GM19351 (cell line): Measurements from ENCODE around the gene PEG3.
"Not testable (repeated sequence)": the region's sequence is repeated elsewhere in the genome, so short reads cannot be mapped to it uniquely, and the experiment has no call there.

Experiments used
- ATAC-seq: cut with Tn5 transposase; IDR thresholded peaks from one replicate; pipeline ENCODE4 v1.9.1; 2021; ENCODE audit warnings: mild to moderate bottlenecking, moderate library complexity; ENCODE audit not compliant: unreplicated experiment

PEG3 gene

DNA sequence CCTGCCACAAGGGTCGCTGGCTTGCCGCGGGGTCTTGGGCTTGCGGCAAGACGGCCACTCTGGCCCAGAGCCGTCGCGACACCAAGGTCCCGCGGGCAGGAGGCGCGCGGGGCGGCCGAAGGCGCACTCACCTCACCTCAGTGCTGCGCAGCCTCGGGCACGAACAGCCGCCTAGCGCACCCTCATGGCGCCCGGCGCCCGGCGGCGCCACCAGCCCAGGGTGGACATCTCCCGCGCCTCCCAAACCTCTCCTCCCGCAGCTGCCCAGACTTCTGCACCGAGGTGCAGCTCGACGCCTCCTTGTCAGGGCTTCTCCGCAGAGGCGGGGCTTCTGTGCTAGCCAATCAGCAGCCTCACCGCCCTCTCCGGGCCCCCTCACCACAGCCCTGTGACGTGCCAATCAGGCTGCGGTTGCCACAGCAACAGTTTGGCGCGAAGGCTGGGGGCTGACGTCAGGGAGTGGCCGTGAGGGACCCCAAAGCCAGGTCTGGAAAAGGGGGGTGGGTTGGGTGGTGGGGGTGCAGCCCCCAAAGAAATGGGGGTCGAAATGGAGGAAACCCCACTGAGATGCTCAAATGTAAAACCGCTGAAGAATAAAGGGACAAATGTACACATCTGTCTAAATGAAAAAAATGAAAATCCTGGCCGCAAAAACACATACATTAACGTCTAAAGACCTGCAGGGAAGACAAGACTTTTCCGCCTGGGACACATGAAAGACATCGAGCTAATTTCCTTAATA lies at the start of gene PEG3, which contains the start of gene ZIM2:
TSS of gene PEG3 (minus strand) at position 276 of the 742 bp plus-strand sequence. CDS start 16,071 bp downstream, outside the sequence.
TSS of gene ZIM2 (minus strand) at position 276 of the 742 bp plus-strand sequence. CDS start 16,449 bp downstream, outside the sequence.
- ATAC-seq = no peak

DNA sequence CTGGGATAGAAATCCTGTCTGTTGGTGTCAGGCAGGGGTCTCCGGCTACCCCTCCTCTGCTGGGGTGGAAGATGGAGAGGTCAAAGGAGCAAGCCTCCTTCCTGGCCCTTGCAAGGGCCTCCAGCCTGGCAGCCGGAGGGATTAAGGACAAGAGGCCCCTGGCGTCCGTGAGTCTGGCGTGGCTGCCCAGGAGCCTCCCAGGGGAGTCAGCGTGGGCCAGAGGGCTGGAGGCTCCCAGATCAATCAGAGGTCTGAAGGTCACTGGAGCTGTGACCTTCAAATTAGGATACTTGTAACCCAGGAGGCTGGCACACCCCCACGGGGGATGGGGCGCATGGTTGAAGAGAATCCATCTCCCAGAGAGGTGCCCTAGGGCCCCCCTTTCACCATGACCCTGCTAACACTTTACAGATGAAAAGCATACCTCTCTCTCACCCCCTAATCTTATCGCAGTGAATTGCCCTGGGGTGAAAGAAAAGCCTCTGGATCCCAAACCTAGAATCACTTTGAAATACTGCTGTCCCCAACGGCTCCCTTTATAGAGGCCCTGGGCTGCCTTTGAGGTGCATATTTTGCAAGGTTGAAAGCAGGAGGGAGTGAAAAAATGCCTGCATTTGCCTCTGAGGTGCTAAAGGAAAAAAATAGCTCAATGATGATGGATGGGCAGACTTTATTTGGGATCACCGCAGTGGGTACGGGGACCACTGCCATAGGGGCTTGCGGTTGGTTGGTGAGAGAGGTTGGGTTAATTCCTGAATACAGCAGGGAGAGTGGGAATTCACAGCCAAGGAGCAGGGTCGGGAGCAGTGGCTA lies 44.9 kb upstream of the PEG3 start:
- ATAC-seq = no peak

DNA sequence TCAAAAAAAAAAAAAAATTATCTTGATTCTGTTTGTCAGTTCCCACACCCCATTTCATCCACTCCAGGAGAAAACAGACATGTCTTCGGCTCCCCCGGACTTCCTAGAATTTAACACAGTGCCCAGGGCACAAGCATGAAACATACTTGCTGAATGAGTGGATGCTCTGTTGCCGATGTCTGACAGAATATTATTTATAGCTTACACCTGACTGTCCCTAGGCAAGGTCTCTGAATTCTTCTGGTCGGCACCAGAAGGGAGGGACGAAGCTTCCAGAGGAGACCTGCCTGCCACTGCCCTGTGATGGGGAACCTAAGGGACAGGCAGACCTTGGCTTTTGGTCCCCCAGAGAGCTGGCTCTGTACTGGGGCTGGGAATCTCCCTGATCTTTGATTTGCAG lies 43.9 kb upstream of the PEG3 start:
- ATAC-seq = no peak

DNA sequence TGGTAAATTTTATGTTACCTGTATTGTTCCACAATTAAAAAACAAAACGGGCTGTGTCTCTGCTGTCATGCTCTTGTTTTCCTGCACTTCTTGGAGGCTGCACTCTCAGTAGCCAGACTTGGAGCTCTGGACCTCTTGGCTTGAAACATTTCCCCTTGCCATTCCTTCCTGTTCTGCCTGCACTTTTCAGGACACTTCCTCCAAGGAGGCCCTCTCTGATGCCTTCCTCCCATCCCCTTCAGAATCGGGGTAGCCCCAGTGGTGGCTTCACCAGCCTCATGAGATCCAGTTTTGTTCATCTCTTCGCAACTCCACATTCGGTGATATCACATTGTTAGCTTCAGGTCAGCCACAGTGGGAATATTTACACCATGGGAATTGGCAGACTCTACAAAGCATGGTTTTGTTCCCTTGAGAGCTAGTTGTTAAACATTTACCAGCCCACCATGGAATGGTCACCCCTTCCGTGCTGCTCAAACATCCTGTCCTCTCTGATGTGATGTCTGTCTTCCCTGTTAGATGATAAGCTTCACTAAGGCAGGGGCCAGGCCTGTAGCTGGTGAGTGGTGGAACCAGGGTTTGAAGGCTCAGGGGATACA lies 40.2 kb upstream of the PEG3 start:
- ATAC-seq = no peak

DNA sequence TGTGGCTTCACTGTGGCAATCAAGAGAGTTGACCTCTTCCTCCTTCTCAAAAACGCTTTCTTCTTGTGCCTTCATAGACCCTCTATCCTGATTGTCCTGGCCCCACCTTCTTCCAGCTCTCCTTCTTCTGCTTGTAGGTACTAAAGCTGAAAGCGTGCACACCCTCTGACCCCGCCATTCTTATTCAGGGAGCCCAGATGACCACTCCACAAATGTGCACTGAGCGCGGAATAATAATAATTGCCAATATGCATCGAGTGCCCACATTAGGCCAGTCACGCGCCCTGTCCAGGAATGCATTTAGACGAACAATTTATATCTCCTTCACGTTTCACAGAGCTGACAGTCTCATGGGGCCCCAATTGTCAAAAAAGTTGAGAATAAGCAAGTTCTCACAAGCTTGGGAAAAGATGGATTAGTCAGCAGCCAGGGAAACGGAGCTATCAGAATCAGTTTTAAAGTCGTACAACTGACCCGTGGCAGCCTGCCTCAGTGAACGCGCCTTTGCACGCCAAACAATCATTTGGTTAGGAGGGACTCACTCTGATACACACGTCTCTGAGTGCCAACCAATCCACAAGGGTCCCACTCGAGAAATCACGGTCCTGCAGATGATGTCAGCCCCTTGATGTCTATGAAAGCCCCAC lies 36.7 kb upstream of the PEG3 start:
- no peak for ATAC-seq

DNA sequence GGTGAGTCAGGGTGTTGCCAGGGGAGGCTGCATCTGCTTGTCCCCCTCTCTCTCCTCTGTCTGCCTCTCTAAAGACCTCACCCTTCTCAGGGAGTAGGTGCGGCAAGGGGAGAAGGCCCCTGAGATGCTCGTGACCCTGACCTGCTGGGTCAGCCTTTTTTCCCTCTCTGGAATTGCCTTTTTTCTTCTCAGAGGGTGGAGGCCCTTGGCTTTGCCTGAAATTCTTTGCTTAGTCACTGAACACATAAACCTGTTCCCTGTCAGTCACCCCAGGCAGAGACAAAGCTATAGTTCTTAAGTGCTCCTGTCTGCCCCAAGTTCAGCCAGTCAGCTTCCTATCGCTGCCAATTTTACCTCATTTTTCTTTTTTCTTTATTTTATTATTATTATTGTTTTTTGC lies 35.2 kb upstream of the PEG3 start:
- ATAC-seq = no peak

DNA sequence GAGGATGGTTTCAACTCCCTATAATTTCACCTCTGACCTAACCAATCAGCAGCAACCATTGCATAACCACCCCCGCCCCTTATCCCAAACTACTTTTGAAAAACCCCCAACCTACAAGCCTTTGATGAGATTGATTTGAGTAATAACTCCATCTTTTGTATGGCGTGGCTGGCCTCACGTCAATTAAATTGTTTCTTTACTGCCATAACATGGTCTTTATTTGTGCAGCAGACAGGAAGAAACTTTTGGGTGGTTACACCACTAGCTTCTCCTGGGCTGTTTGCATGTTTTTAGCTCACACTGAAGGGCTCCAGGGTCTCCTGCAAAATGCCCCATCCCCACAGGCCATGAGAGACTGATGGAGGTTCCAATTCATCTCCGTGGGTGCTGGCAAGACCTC lies 34.0 kb upstream of the PEG3 start:
- ATAC-seq = no peak

DNA sequence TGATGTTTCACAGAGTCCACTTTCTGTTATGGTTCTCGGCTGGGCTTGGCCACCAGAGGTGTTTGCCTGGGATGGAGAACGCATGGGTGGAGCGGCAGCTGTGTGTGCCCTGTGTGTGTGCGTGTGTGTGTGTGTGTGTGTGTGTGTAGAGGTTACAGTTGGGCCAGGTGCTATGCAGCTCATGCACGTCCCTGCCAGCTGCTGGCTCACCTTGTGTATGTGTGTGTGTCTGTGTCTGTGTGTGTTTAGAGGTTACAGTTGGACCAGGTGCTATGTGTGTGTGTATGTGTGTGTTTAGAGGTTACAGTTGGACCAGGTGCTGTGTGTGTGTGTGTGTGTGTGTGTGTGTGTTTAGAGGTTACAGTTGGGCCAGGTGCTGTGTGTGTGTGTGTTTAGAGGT lies 33.0 kb upstream of the PEG3 start:
- no peak for ATAC-seq

DNA sequence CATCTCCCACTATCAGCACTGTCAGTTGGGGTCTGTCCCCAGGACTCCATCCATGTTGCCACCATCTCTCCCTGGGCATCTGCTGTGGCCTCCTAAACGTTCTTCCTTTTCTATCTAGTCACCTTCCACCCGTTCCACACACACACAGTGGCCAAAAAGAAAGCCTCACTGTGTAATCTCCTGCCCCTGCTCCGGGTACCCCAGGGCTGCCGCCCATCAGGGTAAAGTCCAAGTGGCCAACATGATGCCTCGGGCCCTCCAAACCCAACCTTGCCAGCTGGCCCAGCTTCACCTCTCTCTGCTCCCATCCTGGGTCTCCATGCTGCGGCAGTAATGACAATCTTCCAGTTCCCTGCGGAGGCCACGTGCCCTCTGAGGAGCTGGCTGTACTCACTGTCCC lies 29.4 kb upstream of the PEG3 start:
- no peak for ATAC-seq

DNA sequence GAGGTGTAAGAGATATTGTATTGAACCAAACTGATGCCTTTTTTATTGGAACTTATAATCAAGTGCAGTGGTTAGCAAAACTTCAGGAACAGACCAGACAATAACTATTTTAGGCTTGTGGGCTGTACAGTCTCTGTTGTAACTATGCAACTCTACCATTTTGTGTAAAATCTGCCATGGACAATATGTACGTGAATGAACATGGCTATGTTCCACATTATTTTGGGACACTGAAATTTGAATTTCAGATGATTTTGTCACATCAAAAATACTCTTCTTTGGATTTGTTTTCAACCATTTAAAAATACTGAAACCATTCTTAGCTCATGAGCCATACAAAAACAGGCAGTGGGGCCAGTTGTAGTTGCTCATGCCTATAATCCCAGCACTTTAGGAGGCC lies 27.9 kb upstream of the PEG3 start:
- ATAC-seq = no peak

DNA sequence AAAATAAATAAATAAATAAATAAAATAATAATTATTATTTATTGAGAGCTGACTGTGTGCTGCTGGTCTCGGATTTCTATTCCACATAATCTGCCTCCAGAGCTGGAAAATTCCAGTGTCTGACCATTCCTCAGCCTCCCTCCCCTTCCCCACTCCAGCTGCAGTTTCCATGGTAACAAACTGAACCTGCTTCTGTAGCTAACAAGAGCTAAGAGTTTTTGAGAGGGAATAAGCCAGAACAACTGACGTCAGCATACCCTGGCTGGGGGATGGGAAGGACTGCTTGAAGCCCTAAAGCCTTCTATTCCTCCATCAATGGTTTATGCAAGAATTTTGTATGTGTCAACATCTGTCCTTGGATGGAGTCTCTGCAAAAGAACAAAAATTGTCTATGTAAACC lies 26.0 kb upstream of the PEG3 start:
- no peak for ATAC-seq

DNA sequence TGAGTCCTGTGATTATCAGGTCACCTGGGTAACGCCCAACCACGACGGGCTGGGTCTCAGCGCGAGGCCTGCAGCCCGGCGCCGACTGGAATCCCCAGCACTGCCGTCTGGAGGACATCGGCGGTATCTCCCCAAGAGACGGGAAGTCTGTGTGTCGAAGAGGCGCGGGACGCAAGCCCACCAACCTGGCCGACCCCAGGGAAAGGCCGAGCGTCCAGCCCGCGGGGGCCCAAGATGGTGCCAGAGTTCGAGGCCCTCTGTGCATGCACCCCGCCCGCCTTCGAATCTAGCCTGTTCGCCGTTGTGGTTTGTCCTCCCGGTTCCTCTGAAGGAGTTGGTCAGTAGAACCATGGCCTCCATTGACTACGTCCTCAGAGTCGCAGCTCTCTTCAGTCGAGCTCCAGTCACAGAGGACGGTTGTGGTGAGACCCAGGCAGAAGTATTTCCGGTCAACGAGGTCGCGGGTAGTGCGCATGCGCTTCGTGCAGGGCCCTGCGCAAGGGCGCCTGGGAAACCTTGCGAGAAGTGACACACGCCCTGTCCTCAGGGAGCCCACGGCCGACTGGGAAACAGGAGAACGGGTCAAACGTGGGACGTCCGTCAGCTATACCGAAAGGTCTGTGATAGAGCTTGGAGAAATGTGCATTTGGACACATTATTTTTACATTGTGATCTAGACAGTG lies 24.1 kb upstream of the PEG3 start:
- no peak for ATAC-seq

DNA sequence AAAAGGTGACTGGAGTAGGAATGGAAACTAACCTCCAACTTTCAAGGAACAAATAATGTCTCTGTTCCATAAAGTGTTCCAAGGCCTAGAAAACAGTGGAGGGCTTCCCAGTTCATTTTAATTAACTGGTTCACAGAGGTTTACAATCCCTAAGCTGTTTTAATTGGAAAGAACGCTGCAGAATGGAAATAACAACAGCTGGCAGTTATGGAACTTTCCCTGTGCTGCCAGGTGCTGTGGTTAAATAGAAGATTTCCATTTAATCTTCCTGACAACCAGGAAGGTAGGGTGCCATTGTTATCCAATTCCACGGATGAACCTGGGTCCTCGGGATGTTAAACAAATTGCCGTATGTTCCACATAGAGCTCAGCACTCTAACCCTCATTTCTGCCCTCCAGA lies 22.2 kb upstream of the PEG3 start:
- ATAC-seq = no peak

DNA sequence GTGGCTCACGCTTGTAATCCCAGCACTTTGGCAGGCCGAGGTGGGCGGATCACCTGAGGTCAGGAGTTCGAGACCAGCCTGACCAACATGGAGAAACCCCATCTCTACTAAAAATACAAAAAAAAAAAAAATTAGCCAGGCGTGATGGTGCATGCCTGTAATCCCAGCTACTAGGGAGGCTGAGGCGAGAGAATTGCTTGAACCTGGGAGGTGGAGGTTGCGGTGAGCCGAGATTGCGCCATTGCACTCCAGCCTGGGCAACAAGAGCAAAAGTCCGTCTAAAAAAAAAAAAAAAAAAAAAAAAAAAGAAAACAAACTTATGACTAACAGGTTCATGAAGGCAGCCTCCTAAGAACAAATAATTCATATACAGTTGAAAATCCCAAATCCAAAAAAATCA lies 19.9 kb upstream of the PEG3 start:
- not testable (repeated sequence) for ATAC-seq

DNA sequence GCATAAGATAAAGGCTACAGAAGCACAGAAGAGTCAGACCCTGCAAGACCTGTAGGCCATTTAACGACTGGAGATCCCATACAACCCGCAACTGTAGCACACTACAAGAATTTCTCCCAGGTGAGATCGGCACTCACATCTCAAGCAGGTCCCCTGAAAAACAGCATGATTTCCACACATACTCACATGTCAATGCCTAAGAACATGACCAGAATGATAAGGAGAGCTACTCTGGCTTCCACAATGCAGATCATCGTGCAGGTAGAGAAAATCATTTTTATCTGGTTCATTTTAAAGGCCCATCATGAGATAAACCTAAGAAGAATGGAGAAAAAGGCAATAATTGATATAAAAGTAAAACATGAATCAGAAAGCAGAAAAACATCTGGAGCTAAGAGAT lies 17.5 kb upstream of the PEG3 start:
- no peak for ATAC-seq

DNA sequence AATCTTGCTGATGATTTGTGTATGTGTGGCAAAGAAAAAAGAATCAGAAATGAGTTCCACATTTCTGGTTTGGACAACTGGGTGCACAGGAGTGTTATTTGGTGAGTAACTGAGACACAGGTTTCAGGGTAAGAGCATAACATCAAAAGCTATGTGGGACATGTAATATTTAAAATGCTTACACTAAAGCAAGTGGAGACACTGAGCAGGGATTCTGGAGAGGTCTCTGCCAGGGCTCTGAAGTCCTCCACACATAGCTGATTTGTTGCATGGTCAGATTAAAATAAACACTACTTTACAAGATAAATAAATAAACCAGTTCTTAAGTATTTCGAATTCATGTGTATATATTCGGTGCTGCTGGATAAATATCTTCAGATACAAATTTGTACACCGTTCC lies 16.3 kb upstream of the PEG3 start:
- ATAC-seq = no peak

DNA sequence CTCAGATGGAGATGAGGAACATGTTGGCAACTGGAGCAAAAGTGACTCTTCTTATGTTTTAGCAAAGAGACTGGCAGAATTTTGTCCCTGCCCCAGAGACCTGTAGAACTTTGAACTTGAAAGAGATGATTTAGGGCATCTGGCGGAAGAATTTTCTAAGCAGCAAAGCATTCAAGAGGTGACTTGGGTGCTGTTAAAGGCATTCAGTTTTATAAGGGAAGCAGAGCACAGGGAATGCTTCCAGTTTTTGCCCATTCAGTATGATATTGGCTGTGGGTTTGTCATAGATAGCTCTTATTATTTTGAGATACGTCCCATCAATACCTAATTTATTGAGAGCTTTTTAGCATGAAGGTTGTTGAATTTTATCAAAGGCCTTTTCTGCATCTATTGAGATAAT lies 11.8 kb upstream of the PEG3 start:
- ATAC-seq = not testable (repeated sequence)

DNA sequence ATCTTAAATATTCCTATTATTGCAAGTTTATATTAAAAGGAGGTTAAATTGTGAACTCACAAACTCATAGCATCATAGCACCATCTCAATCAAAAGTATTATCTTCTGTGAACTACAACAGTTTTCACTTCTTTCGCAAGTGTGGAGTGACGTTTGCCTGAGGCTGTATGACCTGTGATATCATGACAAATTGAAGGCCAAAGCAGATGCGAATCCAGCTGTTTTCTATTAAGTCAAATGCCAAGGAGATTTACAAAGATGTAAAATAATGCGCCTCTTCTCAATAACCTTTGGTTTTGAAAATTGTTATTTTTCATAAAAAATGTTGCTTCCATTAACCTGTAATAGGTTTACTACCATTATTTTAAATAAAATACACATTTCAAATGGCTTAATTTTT lies 7.6 kb upstream of the PEG3 start:
- ATAC-seq = no peak

DNA sequence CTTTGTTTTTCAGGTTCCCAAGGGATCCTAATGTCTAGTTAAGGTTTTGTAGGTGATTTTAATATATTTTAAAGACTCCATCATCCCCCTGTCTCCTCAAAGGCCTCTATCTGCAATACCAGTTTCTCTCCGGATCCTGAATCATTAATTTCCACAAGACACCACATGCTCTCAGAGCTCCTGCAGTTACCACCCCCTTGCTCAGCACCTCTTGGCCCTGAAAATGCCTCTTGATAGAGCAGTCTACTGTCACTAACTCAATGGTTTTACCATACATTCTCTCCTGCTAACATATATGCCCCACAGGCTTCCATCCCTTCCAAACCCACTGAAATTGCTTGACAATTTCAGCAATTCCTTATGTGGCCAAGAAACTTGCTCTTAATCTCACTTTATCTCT lies 1.9 kb upstream of the PEG3 start:
- no peak for ATAC-seq

DNA sequence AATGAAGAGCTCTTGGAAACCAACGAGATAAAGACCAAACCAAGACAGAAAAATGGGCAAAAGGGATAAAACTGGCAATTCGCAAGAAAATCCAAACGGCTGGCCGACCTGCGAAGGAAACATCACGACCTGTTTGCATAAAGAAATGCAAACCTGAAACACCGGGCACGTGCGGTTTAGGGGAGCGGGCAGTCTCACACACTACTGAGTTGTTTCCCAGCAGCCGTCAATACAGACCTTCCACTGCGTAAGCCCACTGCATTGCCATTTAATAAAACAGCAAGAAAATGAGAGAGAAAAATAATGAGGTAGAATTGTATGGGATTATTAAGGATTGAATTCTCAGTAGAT lies 642 bp upstream of the PEG3 start:
- no peak for ATAC-seq
